Retina (tissue), 1 donor: ENCODE data around the gene GABRP.

Experiments
- DNase-seq: peaks from one replicate; pipeline ENCODE4 v3.0.0-alpha.2; 2016

Gene GABRP

GRCh38 chr5:170861917-170862766, 78.6 kb downstream of the GABRP start, which contains the start of gene RANBP17:
RANBP17 (plus strand) TSS chr5:170862018.
- peak; percentile 90 for DNase-seq

- no peak for DNase-seq
Observed at GRCh38 chr5:170863646-170864045, 80.1 kb downstream of the GABRP start.
